HG03432 (cell line): ENCODE measurements around the gene ACTG2.

Experiments used
- ATAC-seq: cut with Tn5 transposase; IDR thresholded peaks from one replicate; pipeline ENCODE4 v1.9.1; 2021; ENCODE audit warnings: mild to moderate bottlenecking, moderate library complexity; ENCODE audit not compliant: unreplicated experiment

Gene ACTG2

GRCh38 chr2:73963385-73964120, 70.7 kb downstream of the ACTG2 start:
- ATAC-seq: peak; percentile 73

GRCh38 chr2:73964223-73964622, 71.4 kb downstream of the ACTG2 start:
- peak; percentile 24 for ATAC-seq

- ATAC-seq: no peak
These were observed 72.2 kb downstream of the ACTG2 start for GRCh38 chr2:73965053-73965452.

- no peak for ATAC-seq
These were observed 75.6 kb downstream of the ACTG2 start for GRCh38 chr2:73968357-73968937.

DNA sequence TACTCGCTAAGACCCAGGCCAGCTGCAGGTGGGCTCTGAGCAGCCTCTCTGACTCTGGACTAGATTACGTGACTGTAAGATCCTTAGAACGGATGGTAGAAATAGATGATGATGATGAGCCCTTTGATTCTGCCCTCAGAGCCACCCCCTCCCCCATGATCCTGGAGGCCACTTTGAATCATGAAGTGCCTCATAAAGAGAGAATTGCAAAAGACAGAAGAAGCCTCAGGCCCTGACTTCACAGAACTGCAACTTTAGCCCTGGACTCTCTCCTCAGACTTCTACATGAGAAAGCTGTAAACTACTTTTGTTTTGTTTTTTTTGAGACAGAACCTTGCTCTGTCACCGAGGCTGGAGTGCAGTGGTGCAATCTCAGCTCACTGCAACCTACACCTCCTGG, 76.5 kb downstream of the ACTG2 start:
- ATAC-seq: no peak
